ENCODE data around the gene DUSP16.

The DUSP16 gene

GRCh38 chr12:12441429-12441807 lies 121.2 kb downstream of the DUSP16 start:
- POLR2A ChIA-PET: no interaction called here
- CTCF ChIA-PET: interaction anchor here (1.3 to 1.5 kb wide), 2 partner anchors 9 to 24 kb away, joined by 3 to 4 read pairs; no protein-coding TSS in a partner anchor

DNA sequence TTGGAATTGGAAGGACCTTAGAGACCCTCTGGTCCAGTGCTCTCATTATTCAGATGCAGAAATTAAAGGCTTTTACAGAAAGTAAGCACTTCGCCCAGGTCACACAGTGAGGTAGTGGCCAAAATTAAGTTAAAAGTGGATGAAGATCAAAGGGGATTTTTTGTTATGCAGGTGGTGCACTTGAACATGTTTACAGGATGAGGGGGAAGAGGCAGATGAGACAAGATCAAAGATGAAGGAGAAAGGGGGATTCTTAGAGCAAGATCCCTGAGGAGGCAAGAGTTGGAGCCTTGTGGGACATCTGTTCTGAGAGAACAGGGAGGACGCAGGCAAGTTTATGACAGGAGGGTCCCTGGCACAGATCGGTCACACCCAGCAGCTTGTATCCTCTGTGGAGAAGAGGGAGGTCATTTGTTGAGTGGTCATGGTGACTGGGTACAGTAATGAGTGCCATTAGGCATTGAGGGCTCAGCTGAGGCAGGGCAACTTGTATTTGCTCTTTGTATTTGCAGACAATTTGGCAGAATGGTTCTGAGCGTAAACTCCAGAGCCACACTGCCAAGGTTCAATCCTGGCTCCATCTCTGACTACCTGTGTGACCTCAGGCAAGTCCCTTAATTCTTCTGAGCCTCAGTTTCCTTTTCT lies 121.8 kb downstream of the DUSP16 start:
- ChIA-PET POLR2A (interaction anchor here (0.6 kb wide), 1 partner anchor 812 kb away, joined by 3 read pairs; no protein-coding TSS in a partner anchor), CTCF (interaction anchor here (1.3 to 1.5 kb wide), 3 partner anchors 9 to 25 kb away, joined by 3 to 4 read pairs (median 3); no protein-coding TSS in a partner anchor)
- TF ChIP-seq CTCF (IDR thresholded peaks at IDR 0.05; ENCODE audit: control extremely low read depth, extremely low read depth, low read depth, missing control alignments): no peak
- DNase-seq (ENCODE audit: extremely low spot score): no peak

More at GRCh38 chr12:12441429-12441807, 121.2 kb downstream of the DUSP16 start:
- no peak for DNase-seq (ENCODE audit: extremely low spot score)
- no peak for TF ChIP-seq CTCF (IDR thresholded peaks at IDR 0.05; ENCODE audit: control extremely low read depth, extremely low read depth, low read depth, missing control alignments)

DNA sequence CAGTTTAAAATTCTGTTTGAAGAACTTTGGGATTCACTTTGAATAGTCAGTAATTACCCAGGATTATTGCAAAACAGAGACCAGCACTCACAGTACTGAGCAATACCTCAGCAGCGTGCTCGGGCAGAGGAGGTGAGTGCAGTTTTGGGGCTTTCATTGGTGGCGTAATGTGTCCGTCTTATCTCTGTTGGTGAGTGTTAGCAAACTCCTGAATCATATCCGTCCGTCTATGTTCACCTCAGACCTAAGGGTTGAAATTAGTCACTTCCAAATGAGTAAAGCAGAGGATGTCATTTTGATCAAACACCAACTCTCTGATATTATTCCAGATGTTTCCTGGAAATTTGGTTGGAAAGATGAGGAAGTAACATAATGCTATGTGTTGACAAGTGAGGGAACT lies 123.0 kb downstream of the DUSP16 start:
- DNase-seq (ENCODE audit: extremely low spot score): no peak
- CTCF ChIA-PET: interaction anchor here (1.0 to 1.4 kb wide), 2 partner anchors 9 to 20 kb away, joined by 3 read pairs; no protein-coding TSS in a partner anchor
- POLR2A ChIA-PET: no interaction called here
- TF ChIP-seq CTCF (IDR thresholded peaks at IDR 0.05; ENCODE audit: control extremely low read depth, extremely low read depth, low read depth, missing control alignments): no peak

GRCh38 chr12:12436831-12437345 lies 125.8 kb downstream of the DUSP16 start:
- ChIA-PET CTCF (interaction anchor here (0.8 to 1.8 kb wide), 6 partner anchors 7 to 18 kb away, joined by 3 to 5 read pairs (median 4); no protein-coding TSS in a partner anchor), POLR2A (no interaction called here)
- no peak for DNase-seq (ENCODE audit: extremely low spot score)
- TF ChIP-seq CTCF (IDR thresholded peaks at IDR 0.05; ENCODE audit: control extremely low read depth, extremely low read depth, low read depth, missing control alignments): no peak

GRCh38 chr12:12433203-12433731 lies 129.4 kb downstream of the DUSP16 start:
- TF ChIP-seq CTCF (IDR thresholded peaks at IDR 0.05; ENCODE audit: control extremely low read depth, extremely low read depth, low read depth, missing control alignments): no peak
- no peak for DNase-seq (ENCODE audit: extremely low spot score)
- ChIA-PET POLR2A (no interaction called here), CTCF (interaction anchor here (1.1 to 1.4 kb wide), 3 partner anchors 9 to 70 kb away, joined by 3 read pairs; no protein-coding TSS in a partner anchor)

DNA sequence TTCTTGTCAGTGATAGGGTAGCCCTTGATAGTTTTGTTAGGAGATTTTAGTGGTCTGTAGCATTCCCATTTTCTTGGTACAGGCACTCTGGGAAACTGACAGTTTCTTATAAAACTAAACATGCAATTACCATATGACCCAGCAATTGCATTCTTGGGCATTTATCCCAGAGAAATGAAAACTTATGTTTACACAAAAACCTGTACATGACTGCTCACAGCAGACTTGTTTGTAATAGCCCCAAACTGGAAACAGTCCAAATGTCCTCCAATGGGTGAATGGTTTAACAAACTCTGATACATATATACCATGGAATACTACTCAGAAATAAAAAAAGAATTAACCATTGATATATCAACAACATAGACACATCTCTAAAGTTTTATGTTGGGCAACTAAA lies 130.3 kb downstream of the DUSP16 start:
- DNase-seq (ENCODE audit: extremely low spot score): no peak
- POLR2A ChIA-PET: no interaction called here
- no peak for TF ChIP-seq CTCF (IDR thresholded peaks at IDR 0.05; ENCODE audit: control extremely low read depth, extremely low read depth, low read depth, missing control alignments)
- CTCF ChIA-PET: interaction anchor here (1.4 kb wide), 1 partner anchor 23 kb away, joined by 3 read pairs; no protein-coding TSS in a partner anchor

All from GM10248 (cell line).